ENCODE measurements around the gene AKAP6. TPM values are rescaled to one million over a fixed set of nuclear protein-coding genes. Genes with fewer than 3 reads are reported as not detected.

Gene AKAP6
- total RNA-seq, 1 donor from 2014 or later, result 3.6 TPM

GRCh38 chr14:32637582-32637981 lies 308.5 kb downstream of the AKAP6 start:
- DNase-seq (ENCODE audit: low spot score), result no peak
- Mint-ChIP-seq H3K27ac (ENCODE audit: unreplicated experiment) (no peak overlapping the region), H3K4me1 (ENCODE audit: low read depth) (peaks cover 11% of the 10 kb centered on the region), H3K4me3 (ENCODE audit: unreplicated experiment) (no peak overlapping the region), H3K27me3 (ENCODE audit: low read depth) (no peaks in the 10 kb centered on the region), H3K9me3 (ENCODE audit: low read depth) (no peaks in the 10 kb centered on the region), H3K36me3 (ENCODE audit: low read depth) (peaks cover 2% of the 10 kb centered on the region)
- no peak for TF ChIP-seq CTCF (IDR thresholded peaks at IDR 0.05)

GRCh38 chr14:32639208-32639607 lies 310.1 kb downstream of the AKAP6 start:
- H3K27me3 Mint-ChIP-seq (ENCODE audit: low read depth), result no peaks in the 10 kb centered on the region
- peaks cover 11% of the 10 kb centered on the region for H3K4me1 Mint-ChIP-seq (ENCODE audit: low read depth)
- TF ChIP-seq CTCF (IDR thresholded peaks at IDR 0.05), result no peak
- no peak overlapping the region for H3K4me3 Mint-ChIP-seq (ENCODE audit: unreplicated experiment)
- no peak for DNase-seq (ENCODE audit: low spot score)
- H3K36me3 Mint-ChIP-seq (ENCODE audit: low read depth), result peaks cover 3% of the 10 kb centered on the region
- H3K27ac Mint-ChIP-seq (ENCODE audit: unreplicated experiment), result no peak overlapping the region
- H3K9me3 Mint-ChIP-seq (ENCODE audit: low read depth), result no peaks in the 10 kb centered on the region

GRCh38 chr14:32645551-32645950 lies 316.5 kb downstream of the AKAP6 start:
- Mint-ChIP-seq H3K4me3 (ENCODE audit: unreplicated experiment) (no peak overlapping the region), H3K36me3 (ENCODE audit: low read depth) (peaks cover 1% of the 10 kb centered on the region), H3K9me3 (ENCODE audit: low read depth) (no peaks in the 10 kb centered on the region), H3K4me1 (ENCODE audit: low read depth) (no peaks in the 10 kb centered on the region), H3K27ac (ENCODE audit: unreplicated experiment) (no peak overlapping the region), H3K27me3 (ENCODE audit: low read depth) (no peaks in the 10 kb centered on the region)
- no peak for TF ChIP-seq CTCF (IDR thresholded peaks at IDR 0.05)
- DNase-seq (ENCODE audit: low spot score), result no peak

GRCh38 chr14:32648434-32648833 lies 319.3 kb downstream of the AKAP6 start:
- Mint-ChIP-seq H3K4me1 (ENCODE audit: low read depth) (no peaks in the 10 kb centered on the region), H3K4me3 (ENCODE audit: unreplicated experiment) (no peak overlapping the region), H3K9me3 (ENCODE audit: low read depth) (no peaks in the 10 kb centered on the region), H3K27me3 (ENCODE audit: low read depth) (no peaks in the 10 kb centered on the region), H3K27ac (ENCODE audit: unreplicated experiment) (no peak overlapping the region), H3K36me3 (ENCODE audit: low read depth) (peaks cover 1% of the 10 kb centered on the region)
- DNase-seq (ENCODE audit: low spot score), result no peak
- TF ChIP-seq CTCF (IDR thresholded peaks at IDR 0.05), result no peak

- H3K4me1 Mint-ChIP-seq (ENCODE audit: low read depth), result no peaks in the 10 kb centered on the region
- no peak for DNase-seq (ENCODE audit: low spot score)
- H3K4me3 Mint-ChIP-seq (ENCODE audit: unreplicated experiment), result no peak overlapping the region
- no peaks in the 10 kb centered on the region for H3K9me3 Mint-ChIP-seq (ENCODE audit: low read depth)
- H3K27me3 Mint-ChIP-seq (ENCODE audit: low read depth), result no peaks in the 10 kb centered on the region
- TF ChIP-seq CTCF (IDR thresholded peaks at IDR 0.05), result no peak
- no peaks in the 10 kb centered on the region for H3K36me3 Mint-ChIP-seq (ENCODE audit: low read depth)
- H3K27ac Mint-ChIP-seq (ENCODE audit: unreplicated experiment), result no peak overlapping the region
These were observed 320.9 kb downstream of the AKAP6 start for GRCh38 chr14:32650030-32650429.

Data from chondrocyte (in vitro differentiated cells).